Right cardiac atrium (tissue), 5 donors: ENCODE data around the gene PRRT1. TPM values are rescaled to one million over a fixed set of nuclear protein-coding genes. Genes with fewer than 3 reads are reported as not detected.

Experiments
- ATAC-seq, 2 donors: fragments of 200-7000 bp; cut with Tn5 transposase; one replicate each; pipeline versions ENCODE4 v1.8.0 to v1.9.1; 2020; ENCODE audit warnings: moderate library complexity in 2 of 2, mild to moderate bottlenecking in 1 of 2
- DNase-seq, 3 donors: peaks; one replicate each; pipeline ENCODE4 v3.0.0-alpha.2; 2020
- H3K27ac ChIP-seq: one replicate; pipeline ENCODE4 v1.5.1; 2013; ENCODE audit warnings: mild to moderate bottlenecking, low read length, control low read depth, moderate library complexity
- H3K27me3 ChIP-seq: one replicate; pipeline ENCODE4 v1.6.1; 2013; ENCODE audit not compliant: control insufficient read depth, insufficient read depth
- H3K4me1 ChIP-seq: one replicate; pipeline ENCODE4 v1.6.1; 2013; ENCODE audit warnings: low read length; ENCODE audit not compliant: control insufficient read depth, insufficient read depth
- H3K4me3 ChIP-seq: one replicate; pipeline ENCODE4 v1.5.1; 2013; ENCODE audit warnings: low read length, control low read depth
- H3K9me3 ChIP-seq: one replicate; pipeline ENCODE4 v1.6.1; 2013; ENCODE audit warnings: low read length; ENCODE audit not compliant: control insufficient read depth
- WGBS: extraction: QIAGEN DNeasy Blood & Tissue Kit; methylation state at CpG from one replicate; pipeline ENCODE4 v1.1.7; 2013; 5-methylcytosine and 5-hydroxymethylcytosine counted together
- intact Hi-C, 4 donors: fragments of 100-400 bp; cut with DNase I; formaldehyde crosslinking; loops; one replicate each; pipeline versions ENCODE4 v1.11.0 to v1.14.0; 2022 to 2023
- polyA plus RNA-seq: library from polyadenylated mRNA; stranded (reverse); fragments of 200-250 nt; gene quantifications from one replicate; pipeline ENCODE4 v1.2.3, GENCODE V29; 2013
- total RNA-seq, 4 donors: library from RNA; stranded (reverse); fragmentation: NEBNext Ultra II Directional; extraction: Animal tissue kit (Norgen Biotek cat#: 25700); gene quantifications; one replicate each; pipeline ENCODE4 v1.2.1, GENCODE V29; 2021
- donor health status: healthy with polysubstance abuse.
- donor health status: DM: no; HTN: yes; CAD: no.
- donor health status: DM: no; HTN: no; CAD: no.
- donor health status: DM: no; HTN: yes; CAD: no; lungs with severe emphysema.
- donor health status: DM: yes; HTN: yes; CAD: no.

Gene PRRT1
- total and polyA plus RNA-seq, 5 donors = 1.5 to 3.3 (median 1.9) TPM

DNA sequence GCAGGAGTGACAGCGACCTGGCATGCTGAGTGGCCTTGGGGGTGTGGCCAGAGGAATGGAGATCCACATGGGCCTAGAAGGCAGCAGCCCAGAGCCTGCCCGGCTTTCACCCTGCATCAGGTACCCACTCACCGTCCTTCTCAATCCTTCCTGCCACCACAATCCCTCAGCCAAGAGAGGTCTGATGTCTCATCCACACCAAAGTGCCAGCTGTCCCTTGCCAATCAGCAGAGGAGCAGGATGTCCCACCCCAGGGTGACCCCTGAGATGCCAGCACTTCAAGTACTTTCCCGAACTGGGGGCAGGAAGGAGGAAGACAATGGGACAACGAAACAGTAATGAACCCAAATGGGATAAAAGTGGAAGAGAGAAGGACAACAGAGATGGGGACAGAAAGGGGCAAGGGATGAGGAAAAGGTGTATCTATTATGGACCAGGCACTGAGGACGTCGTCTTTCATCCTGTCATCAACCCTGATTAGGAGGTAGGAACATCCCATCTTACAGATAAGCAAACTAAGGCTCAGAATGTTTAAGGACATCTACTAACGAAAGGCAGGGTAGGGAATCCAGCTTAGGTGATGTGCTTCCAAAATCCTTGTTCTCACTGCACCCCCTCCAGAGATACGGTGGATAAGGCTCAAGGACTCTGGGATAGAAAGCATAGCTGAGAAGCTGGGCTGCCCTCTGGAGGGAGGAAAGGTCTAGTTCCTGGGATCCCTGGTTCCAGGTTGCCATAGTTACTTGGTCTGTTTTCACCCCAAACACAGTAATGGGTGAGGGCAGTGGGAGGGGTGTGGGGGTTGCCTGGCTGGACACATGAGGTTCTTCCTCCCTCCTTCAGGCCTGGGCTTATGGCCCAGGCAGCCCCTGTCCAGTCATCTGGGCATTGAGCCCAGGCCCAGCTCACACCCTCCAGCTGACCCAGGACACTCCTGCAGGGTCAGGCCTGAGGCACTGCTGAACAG lies 38.1 kb downstream of the PRRT1 start:
- ATAC-seq = peak; percentile 84
- no peaks in the 10 kb centered on the region for H3K27me3 ChIP-seq
- H3K4me3 ChIP-seq = no peak overlapping the region
- peak; percentile 93 to 96 (median 95) for DNase-seq
- intact Hi-C loops = no loop called here
- 45% methylated on average over 9 of the region's 9 CpGs for WGBS
- peak overlapping the region; percentile 21 for H3K27ac ChIP-seq
- no peaks in the 10 kb centered on the region for H3K9me3 ChIP-seq
- H3K4me1 ChIP-seq = peaks cover 24% of the 10 kb centered on the region

DNA sequence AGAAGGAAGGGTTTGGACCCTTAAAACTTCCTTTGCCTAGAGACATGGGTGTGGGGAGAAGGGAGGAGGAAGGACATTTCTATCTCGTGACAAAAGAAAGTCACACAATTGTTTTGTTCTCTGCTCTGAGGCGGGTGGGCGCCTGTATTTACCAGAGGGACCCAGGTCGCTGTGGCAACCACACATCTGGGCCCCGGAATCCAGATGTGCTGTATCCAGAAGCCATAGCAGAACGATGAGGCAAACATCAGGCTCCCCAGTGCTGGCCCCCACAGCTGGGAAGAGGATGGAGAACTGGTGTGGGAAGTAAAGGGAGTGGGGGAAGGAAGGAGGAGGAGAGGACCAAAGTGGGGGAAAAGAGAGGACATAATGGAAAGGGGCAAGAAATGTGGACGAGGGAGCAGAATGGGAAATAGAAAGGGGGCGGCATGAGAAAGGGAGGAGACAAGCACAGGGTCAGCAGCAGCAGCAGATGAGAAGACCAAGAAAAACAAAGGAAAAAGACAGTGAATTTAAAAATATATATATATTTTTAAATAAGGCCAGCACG lies 39.2 kb downstream of the PRRT1 start:
- Histone ChIP-seq H3K27me3 (no peaks in the 10 kb centered on the region), H3K4me1 (peaks cover 29% of the 10 kb centered on the region), H3K4me3 (no peak overlapping the region), H3K9me3 (no peaks in the 10 kb centered on the region), H3K27ac (peak overlapping the region; percentile 61)
- ATAC-seq (no peak), DNase-seq (peak; percentile 71 to 81 (median 81))
- 39% methylated on average over 9 of the region's 9 CpGs for WGBS
- intact Hi-C loops = no loop called here

DNA sequence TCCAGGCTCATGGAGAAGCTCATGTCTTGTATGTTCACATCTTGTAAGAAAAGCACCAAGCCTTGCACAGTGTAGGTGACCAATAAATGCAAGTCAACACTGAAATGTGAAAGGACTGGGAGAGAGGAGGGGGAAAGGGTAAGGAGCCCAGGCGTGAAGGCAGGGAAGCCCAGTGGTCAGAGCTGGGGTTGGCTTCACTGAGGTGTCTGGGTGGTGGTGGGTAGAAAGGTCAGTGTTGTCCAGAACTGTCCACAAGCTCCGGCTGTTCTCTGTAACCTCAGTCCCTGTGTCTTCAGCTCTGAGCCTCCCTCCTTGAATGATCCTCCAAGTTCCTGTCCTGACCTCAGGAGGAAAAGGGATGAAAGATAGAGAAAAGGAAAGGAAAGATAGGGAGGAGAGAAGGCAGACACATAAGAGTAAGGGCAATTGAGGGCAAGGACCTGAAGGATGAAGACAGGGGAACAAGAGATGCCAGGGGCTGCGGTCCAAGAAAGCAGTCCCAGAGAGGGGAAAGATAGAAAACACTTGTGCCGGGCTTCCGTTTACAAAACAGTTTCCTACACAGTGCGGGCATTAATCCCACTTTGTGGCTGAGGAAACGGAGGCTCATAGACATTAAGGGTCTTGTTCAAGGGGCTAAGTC lies 40.2 kb downstream of the PRRT1 start:
- WGBS = 41% methylated on average over 7 of the region's 7 CpGs
- Histone ChIP-seq H3K27ac (peak overlapping the region; percentile 49), H3K4me1 (peaks cover 38% of the 10 kb centered on the region), H3K4me3 (no peak overlapping the region), H3K9me3 (no peaks in the 10 kb centered on the region), H3K27me3 (no peaks in the 10 kb centered on the region)
- ATAC-seq = no peak
- peak in 2 of 3 donors; percentile 69 to 84 for DNase-seq
- intact Hi-C loops = no loop called here

DNA sequence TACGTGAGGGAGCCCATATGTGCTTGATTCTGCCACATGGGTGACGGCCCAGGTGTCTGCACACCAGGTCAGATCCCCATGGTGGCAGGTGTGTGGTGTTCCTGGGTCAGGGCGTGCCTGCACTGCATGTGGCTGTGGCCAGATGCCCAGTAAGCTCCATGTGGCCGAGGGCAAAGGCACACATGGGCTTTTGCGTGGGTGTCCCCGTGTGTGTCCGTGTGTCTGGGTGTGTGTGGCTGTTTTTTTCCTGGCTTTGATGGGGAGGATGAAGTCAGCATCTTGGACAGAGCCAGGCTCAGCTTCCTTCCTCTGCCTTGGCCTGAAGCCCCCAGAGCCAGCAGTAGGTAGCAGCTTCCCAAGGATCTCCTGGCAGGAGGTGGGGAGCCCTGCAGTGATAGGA lies 41.1 kb downstream of the PRRT1 start:
- WGBS = 35% methylated on average over 7 of the region's 7 CpGs
- Histone ChIP-seq H3K9me3 (no peaks in the 10 kb centered on the region), H3K4me1 (peaks cover 44% of the 10 kb centered on the region), H3K27me3 (no peaks in the 10 kb centered on the region), H3K4me3 (no peak overlapping the region), H3K27ac (peak overlapping the region; percentile 65)
- peak in 1 of 2 donors; percentile 7 for ATAC-seq
- intact Hi-C loops = no loop called here
- DNase-seq = peak in 2 of 3 donors; percentile 62 to 80

DNA sequence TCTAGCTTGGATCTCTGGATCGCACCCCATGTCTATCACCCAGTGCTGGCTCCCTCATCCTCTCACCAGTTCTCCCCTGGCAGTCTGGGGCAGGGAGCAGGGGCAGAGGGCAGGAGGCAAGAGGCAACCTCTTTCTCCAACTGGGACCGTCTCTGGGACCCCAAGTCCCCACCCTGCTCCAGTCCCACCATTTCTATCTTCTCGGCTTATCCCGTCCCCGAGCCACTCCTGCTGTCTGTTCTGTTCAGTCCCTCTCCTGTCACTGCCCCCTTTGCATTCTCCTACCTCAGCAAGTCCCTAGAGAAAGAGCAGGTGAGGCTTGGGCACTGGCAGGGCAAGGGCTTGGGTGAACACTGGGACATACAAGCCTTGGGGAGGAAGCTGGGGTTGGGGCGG lies 42.0 kb downstream of the PRRT1 start:
- DNase-seq (no peak), ATAC-seq (no peak)
- Histone ChIP-seq H3K4me3 (no peak overlapping the region), H3K9me3 (no peaks in the 10 kb centered on the region), H3K27ac (peak overlapping the region; percentile 65), H3K4me1 (peaks cover 44% of the 10 kb centered on the region), H3K27me3 (no peaks in the 10 kb centered on the region)
- 29% methylated on average over 6 of the region's 6 CpGs for WGBS
- intact Hi-C loops = no loop called here

DNA sequence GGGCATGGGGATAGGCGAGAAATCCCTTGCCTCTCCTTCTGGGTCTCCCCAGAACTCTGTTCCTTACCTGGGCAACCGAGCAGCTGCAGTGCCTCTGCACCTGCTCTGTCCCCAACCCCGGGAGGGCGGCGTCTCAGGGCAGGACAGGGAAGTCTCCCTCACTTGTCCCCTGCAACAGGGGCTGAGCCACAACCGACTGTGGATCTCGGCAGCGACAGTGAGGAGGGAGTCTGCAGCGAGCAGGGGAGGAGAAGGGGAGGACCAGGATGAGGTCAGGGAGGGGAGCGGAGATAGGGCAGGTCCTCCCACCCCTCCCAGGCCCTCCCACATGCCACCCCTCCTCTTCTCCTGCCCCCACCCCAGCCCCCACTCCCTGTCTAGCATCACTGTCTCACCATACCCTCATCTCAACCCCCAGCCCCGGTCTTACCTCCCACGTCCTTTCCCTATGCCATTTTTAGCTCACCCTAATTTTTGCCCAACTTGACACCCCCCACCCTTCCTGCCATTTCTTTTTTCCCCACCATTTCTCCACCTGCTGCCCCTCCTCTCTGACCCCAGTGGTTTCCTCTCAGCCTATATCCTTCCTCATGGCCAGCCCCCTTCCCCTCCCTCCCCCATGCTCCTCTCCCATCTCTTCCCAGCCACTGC lies 42.5 kb downstream of the PRRT1 start, which contains the start of gene TNXB:
TNXB (minus strand) TSS at position 225 of the 651 bp plus-strand sequence. CDS start 11,140 bp downstream, outside the sequence.
- Histone ChIP-seq H3K4me3 (peak within 1 kb of the TSS; percentile 46), H3K27ac (peak within 1 kb of the TSS; percentile 96), H3K4me1 (peaks cover 44% of the 10 kb centered on the region), H3K9me3 (no peaks in the 10 kb centered on the region), H3K27me3 (no peaks in the 10 kb centered on the region)
- intact Hi-C loops = no loop called here
- DNase-seq (peak; percentile 76 to 85 (median 85)), ATAC-seq (peak; percentile 40 to 54)
- WGBS = 8% methylated on average over 12 of the region's 12 CpGs

DNA sequence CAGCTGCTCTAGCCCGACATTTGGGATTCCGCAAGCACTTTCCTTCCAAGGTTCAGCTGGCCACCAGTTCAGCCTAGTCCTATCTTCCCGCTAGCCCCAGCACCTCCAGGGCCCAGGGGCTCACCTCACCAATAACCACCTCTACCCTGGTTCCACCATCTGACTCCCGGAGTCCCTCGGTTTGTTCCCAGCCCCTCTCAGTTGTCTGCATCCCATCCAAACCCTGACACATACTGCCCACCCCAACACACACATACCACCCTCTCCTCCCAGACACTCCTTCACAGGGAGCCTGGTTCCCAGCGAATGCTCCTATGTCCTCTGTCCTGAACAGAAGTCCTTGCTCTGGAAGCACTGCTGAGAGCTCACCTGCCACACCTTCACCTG lies 43.0 kb downstream of the PRRT1 start:
- WGBS = 22% methylated on average over 6 of the region's 6 CpGs
- DNase-seq (no peak), ATAC-seq (peak; percentile 0 to 1)
- Histone ChIP-seq H3K27ac (peak overlapping the region; percentile 96), H3K27me3 (no peaks in the 10 kb centered on the region), H3K4me3 (peak overlapping the region; percentile 46), H3K4me1 (peaks cover 42% of the 10 kb centered on the region), H3K9me3 (no peaks in the 10 kb centered on the region)
- intact Hi-C loops = no loop called here

DNA sequence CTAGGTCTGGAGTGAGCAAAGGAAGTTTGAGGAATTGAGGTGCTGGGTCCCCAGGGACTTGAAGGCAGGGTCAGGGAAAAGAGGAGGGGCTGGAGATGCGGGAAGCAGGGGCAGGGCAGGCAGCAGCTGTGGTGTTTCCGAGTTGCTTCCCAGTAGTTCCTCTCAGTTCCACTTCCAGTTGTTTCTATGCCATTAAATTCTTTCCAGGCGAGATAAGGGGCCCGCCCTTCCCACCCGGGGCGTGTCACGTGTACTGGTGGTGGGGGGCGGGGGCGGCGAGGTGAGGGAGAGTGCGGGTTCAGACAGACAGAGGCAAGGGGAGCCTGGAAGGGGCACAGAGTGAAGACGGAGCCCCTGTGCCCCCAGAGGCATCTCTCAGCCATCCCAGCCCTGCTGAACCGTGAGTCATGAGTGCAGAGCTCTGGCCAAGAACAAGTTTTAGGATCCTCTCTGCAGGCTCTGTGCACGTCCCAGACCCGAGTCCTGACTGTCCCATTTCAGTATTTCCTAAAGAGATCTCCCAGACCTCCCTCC lies 43.6 kb downstream of the PRRT1 start:
- Histone ChIP-seq H3K4me1 (peaks cover 36% of the 10 kb centered on the region), H3K27ac (peak overlapping the region; percentile 96), H3K27me3 (no peaks in the 10 kb centered on the region), H3K4me3 (peak overlapping the region; percentile 46), H3K9me3 (no peaks in the 10 kb centered on the region)
- DNase-seq (peak; percentile 84 to 92 (median 92)), ATAC-seq (peak; percentile 71 to 79)
- 2% methylated on average over 15 of the region's 15 CpGs for WGBS
- intact Hi-C loops = no loop called here

DNA sequence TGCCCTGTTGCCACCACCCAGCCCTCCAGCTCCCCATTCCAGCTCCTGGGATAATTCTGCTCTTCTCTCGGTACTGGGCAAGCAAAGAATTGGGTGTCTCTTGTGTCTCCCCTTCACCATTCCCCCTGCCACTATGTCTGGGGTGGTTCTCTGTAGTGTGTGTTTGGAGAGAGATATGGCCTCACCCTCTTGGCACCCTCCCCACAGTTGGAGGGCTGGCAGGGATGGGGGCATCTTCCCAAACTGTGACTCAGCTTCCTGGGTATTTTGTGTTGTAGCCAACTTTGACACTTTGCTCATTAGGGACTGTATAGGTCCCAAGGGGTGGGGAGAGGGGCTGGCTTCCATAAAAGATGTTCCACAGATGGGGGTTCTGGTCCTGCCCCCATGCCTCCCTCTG lies 44.3 kb downstream of the PRRT1 start:
- intact Hi-C loops = no loop called here
- ATAC-seq (peak; percentile 4 to 17), DNase-seq (peak in 2 of 3 donors; percentile 65 to 71)
- 63% methylated on average over 1 of the region's 1 CpG for WGBS
- Histone ChIP-seq H3K9me3 (no peaks in the 10 kb centered on the region), H3K4me3 (peak overlapping the region; percentile 46), H3K27me3 (no peaks in the 10 kb centered on the region), H3K27ac (peak overlapping the region; percentile 96), H3K4me1 (peaks cover 35% of the 10 kb centered on the region)

DNA sequence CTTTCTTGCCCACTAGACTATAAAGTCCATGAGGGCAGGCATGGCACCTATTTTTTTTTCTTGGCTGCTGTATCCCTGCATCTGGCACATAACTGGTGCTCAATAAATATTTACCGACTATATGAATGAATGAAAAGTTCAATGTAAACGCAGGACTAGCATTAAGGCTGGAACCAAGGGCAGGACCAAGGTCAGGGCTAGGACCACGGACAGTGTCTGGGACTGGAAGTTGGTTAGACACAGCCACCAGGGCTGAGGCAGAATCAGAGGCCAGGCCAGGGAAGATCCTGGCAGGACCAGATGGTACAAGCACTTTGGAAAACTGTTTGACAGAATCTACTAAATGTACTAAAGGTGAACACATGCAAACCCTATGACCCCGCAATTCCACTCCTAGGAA lies 46.3 kb downstream of the PRRT1 start:
- WGBS = 74% methylated on average over 4 of the region's 4 CpGs
- ATAC-seq = no peak
- intact Hi-C loops = no loop called here
- Histone ChIP-seq H3K27ac (no peak overlapping the region), H3K27me3 (no peaks in the 10 kb centered on the region), H3K9me3 (no peaks in the 10 kb centered on the region), H3K4me1 (peaks cover 21% of the 10 kb centered on the region), H3K4me3 (no peak overlapping the region)
- DNase-seq = peak in 1 of 3 donors; percentile 22
